Activated CD4-positive, alpha-beta T cell treated with anti-CD3 and anti-CD28 coated beads, Interleukin-2, amount 50 U/mL, for 48 hours (primary cell): ENCODE results near the gene MDN1.
"Not testable (repeated sequence)": the region's sequence is repeated elsewhere in the genome, so short reads cannot be mapped to it uniquely, and the experiment has no call there.

Experiments
- DNase-seq, 2 experiments: peaks; one replicate each; pipeline ENCODE4 v3.0.0-alpha.2; 2020

The MDN1 gene

GRCh38 chr6:89641581-89641980 is 178.0 kb downstream of the MDN1 start:
- DNase-seq, result not testable (repeated sequence)

GRCh38 chr6:89640804-89641203 is 178.8 kb downstream of the MDN1 start:
- DNase-seq, result no peak

GRCh38 chr6:89638320-89639195 is 181.0 kb downstream of the MDN1 start, which contains the start of gene LYRM2:
Gene LYRM2, minus strand, starts transcription at chr6:89638747. Its CDS starts 31 bp downstream, at chr6:89638716.
- peak; percentile 93 to 95 for DNase-seq

- DNase-seq, result no peak
Measured at GRCh38 chr6:89637960-89638319, 181.7 kb downstream of the MDN1 start.

GRCh38 chr6:89636412-89636811 is 183.2 kb downstream of the MDN1 start:
- not testable (repeated sequence) for DNase-seq

GRCh38 chr6:89630488-89630887 is 189.1 kb downstream of the MDN1 start:
- DNase-seq, result no peak

GRCh38 chr6:89623749-89624148 is 195.8 kb downstream of the MDN1 start:
- DNase-seq, result no peak

GRCh38 chr6:89619567-89619966 is 200.0 kb downstream of the MDN1 start:
- DNase-seq, result no peak

GRCh38 chr6:89618026-89618425 is 201.6 kb downstream of the MDN1 start:
- DNase-seq, result no peak

- no peak for DNase-seq
Measured at GRCh38 chr6:89616531-89616930, 203.1 kb downstream of the MDN1 start.

- no peak for DNase-seq
Measured at GRCh38 chr6:89615882-89616281, 203.7 kb downstream of the MDN1 start.

- DNase-seq, result no peak
Measured at GRCh38 chr6:89613790-89614189, 205.8 kb downstream of the MDN1 start.

GRCh38 chr6:89612121-89612520 is 207.5 kb downstream of the MDN1 start:
- no peak for DNase-seq

GRCh38 chr6:89611666-89612065 is 207.9 kb downstream of the MDN1 start:
- DNase-seq, result no peak

GRCh38 chr6:89610149-89610642 is 209.4 kb downstream of the MDN1 start:
- DNase-seq, result peak; percentile 80 to 86

GRCh38 chr6:89605861-89606260 is 213.7 kb downstream of the MDN1 start:
- no peak for DNase-seq

- DNase-seq, result no peak
Measured at GRCh38 chr6:89604653-89605052, 214.9 kb downstream of the MDN1 start.

GRCh38 chr6:89602166-89602565 is 217.4 kb downstream of the MDN1 start:
- no peak for DNase-seq

- no peak for DNase-seq
Measured at GRCh38 chr6:89599727-89600126, 219.9 kb downstream of the MDN1 start.

GRCh38 chr6:89597988-89598387 is 221.6 kb downstream of the MDN1 start:
- no peak for DNase-seq

- no peak for DNase-seq
Measured at GRCh38 chr6:89597372-89597771, 222.2 kb downstream of the MDN1 start.

GRCh38 chr6:89596484-89596883 is 223.1 kb downstream of the MDN1 start:
- no peak for DNase-seq

GRCh38 chr6:89596056-89596455 is 223.5 kb downstream of the MDN1 start:
- no peak for DNase-seq
